ENCODE results near the gene DRAXIN.

DNA sequence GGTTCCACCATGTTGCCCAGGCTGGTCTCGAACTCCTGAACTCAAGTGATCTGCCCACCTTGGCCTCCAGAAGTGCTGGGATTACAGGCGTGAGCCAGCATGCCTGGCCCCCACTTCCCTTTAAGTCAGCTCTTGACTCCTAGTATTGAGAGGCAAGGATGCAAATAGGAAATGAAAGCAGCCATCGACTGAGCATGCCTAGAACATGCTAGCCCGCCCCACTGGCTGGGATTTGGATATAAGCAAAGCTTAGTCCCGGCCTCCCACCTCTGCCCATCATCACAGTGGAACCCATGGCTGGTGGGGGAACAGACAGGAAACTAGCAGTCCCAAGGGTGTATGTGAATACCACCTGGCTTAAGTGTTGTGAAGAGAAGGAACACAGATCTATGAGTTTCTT is 80.9 kb downstream of the DRAXIN start:
- TF ChIP-seq, protein P1, sequence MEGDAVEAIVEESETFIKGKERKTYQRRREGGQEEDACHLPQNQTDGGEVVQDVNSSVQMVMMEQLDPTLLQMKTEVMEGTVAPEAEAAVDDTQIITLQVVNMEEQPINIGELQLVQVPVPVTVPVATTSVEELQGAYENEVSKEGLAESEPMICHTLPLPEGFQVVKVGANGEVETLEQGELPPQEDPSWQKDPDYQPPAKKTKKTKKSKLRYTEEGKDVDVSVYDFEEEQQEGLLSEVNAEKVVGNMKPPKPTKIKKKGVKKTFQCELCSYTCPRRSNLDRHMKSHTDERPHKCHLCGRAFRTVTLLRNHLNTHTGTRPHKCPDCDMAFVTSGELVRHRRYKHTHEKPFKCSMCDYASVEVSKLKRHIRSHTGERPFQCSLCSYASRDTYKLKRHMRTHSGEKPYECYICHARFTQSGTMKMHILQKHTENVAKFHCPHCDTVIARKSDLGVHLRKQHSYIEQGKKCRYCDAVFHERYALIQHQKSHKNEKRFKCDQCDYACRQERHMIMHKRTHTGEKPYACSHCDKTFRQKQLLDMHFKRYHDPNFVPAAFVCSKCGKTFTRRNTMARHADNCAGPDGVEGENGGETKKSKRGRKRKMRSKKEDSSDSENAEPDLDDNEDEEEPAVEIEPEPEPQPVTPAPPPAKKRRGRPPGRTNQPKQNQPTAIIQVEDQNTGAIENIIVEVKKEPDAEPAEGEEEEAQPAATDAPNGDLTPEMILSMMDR (conservative IDR thresholded peaks at IDR 0.05; ENCODE audit: low read length) = no peak
- no peak for TF ChIP-seq EZH2phosphoT487 (IDR thresholded peaks at IDR 0.05; ENCODE audit: borderline replicate concordance, low read depth, low read length)

Measured in OCI-LY7 (cell line).